Transverse colon (tissue), 4 donors: ENCODE measurements around the gene C14orf119. TPM values are rescaled to one million over a fixed set of nuclear protein-coding genes. Genes with fewer than 3 reads are reported as not detected.

Experiments
- DNase-seq: peaks from one replicate; pipeline ENCODE4 v3.0.0-alpha.2; 2019
- H3K27ac ChIP-seq, 4 donors: fragments of 200-600 bp; sonication (generic); 2 replicates each; pipeline ENCODE4 v1.5.1; 2016 to 2018; ENCODE audit warnings: inconsistent platforms in 4 of 4
- H3K27me3 ChIP-seq: fragments of 200-600 bp; sonication (generic); 2 replicates; pipeline ENCODE4 v1.5.1; 2017; ENCODE audit warnings: inconsistent platforms
- H3K36me3 ChIP-seq, 4 donors: fragments of 200-600 bp; sonication (generic); 2 replicates each; pipeline ENCODE4 v1.5.1; 2017 to 2019; ENCODE audit warnings: inconsistent platforms in 4 of 4
- H3K4me1 ChIP-seq, 4 donors: fragments of 200-600 bp; sonication (generic); 2 replicates each; pipeline ENCODE4 v1.5.1; 2017 to 2020; ENCODE audit warnings: inconsistent platforms in 4 of 4
- H3K4me3 ChIP-seq, 4 donors: fragments of 200-600 bp; sonication (generic); 1 replicate in 1 of 4; 2 replicates in 3 of 4; pipeline versions ENCODE4 v1.5.1 to v1.6.1; 2017 to 2019; ENCODE audit warnings: inconsistent platforms in 4 of 4
- H3K9me3 ChIP-seq, 2 donors: fragments of 200-600 bp; sonication (generic); 2 replicates each; pipeline ENCODE4 v1.5.1; 2017 to 2019; ENCODE audit warnings: inconsistent platforms in 2 of 2
- EP300 ChIP-seq: sonication (generic); formaldehyde crosslinking; IDR thresholded peaks from one replicate; pipeline ENCODE4 v1.6.1; 2017; ENCODE audit warnings: antibody characterized with exemption, low read depth
- POLR2A ChIP-seq: fragments of 450-650 bp; IDR thresholded peaks from one replicate; pipeline ENCODE4 v1.6.1; 2016; ENCODE audit warnings: antibody characterized with exemption, mild to moderate bottlenecking, moderate library complexity
- POLR2AphosphoS5 ChIP-seq, 3 donors: sonication (generic); formaldehyde crosslinking; IDR thresholded peaks; one replicate each; pipeline ENCODE4 v1.6.1; 2016; ENCODE audit warnings: antibody characterized with exemption in 3 of 3
- WGBS, 2 donors: methylation state at CpG; one replicate each; pipeline ENCODE4 v1.1.5; 2018; ENCODE audit warnings: low coverage in 1 of 2; 5-methylcytosine and 5-hydroxymethylcytosine counted together
- in situ Hi-C, 4 donors: fragments of 200-750 bp; cut with MboI; loops; one replicate each; pipeline versions ENCODE4 v1.15.0 to v1.15.1; 2017; ENCODE audit warnings: low sequenced_read_pairs in 3 of 4, low pct_ligation_motif_present in 1 of 4, low pct_unique_long_range_greater_than_20kb in 1 of 4
- intact Hi-C: fragments of 100-400 bp; cut with DNase I; formaldehyde crosslinking; loops from one replicate; pipeline ENCODE4 v1.15.1; 2023; ENCODE audit warnings: low total_unique reads
- total RNA-seq, 4 donors: library from RNA; depleted of rRNA; stranded (reverse); fragments of >200 nt; gene quantifications; one replicate each; pipeline ENCODE4 v1.1.0, GENCODE V29; 2016
- TF ChIP-seq, protein P1 (sequence below), 5 experiments: fragments of 200-600 bp in 3 of 5; fragments of 450-650 bp in 2 of 5; sonication (generic) in 3 of 5; IDR thresholded peaks; 1 replicate in 2 of 5; 2 replicates in 3 of 5; pipeline ENCODE4 v1.5.1; 2016 to 2017; ENCODE audit warnings: antibody characterized with exemption in 5 of 5, inconsistent platforms in 3 of 5, mild to moderate bottlenecking in 2 of 5, moderate library complexity in 1 of 5

C14orf119 gene
- total RNA-seq, 4 donors from 2014 or later = 3.6 to 33.7 (median 32.0) TPM

DNA sequence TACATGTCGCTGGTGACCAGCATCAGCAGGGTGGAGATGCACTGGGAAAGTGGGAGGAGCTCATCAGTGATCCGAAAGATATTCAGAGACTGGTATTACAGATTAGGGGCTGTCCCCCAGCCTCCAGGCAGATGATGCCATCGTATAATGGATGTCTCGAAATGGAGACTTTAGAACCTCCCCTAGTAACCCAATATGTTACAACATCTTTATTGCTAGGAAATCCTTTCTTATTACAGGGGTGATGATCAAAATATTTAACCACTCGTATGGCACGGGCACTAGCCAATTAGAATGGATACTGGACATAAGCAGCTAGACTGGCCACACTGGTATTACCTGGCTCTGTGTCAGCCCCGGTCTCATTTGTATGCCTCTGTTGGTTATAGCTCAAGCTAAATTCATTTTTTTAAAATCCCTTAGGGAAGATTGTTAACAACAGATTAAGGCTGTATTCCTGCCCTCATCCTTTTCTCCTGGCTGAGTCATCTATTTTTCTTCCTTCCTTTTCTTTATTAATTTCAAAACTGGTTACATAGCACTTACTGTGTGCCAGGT lies 34.5 kb downstream of the C14orf119 start:
- Histone ChIP-seq H3K9me3 (no peaks in the 10 kb centered on the region), H3K4me3 (no peak overlapping the region), H3K36me3 (no peaks in the 10 kb centered on the region), H3K27me3 (no peaks in the 10 kb centered on the region), H3K4me1 (no peaks in the 10 kb centered on the region), H3K27ac (no peak overlapping the region)
- intact Hi-C loops (no loop called here), in situ Hi-C loops (no loop called here)
- no peak for DNase-seq
- WGBS, 2 donors = 89 to 91% methylated on average over 3 to 7 of the region's 7 CpGs
- TF ChIP-seq POLR2A = no peak

GRCh38 chr14:23130871-23131270 lies 35.6 kb downstream of the C14orf119 start:
- no peak overlapping the region for H3K4me3 ChIP-seq
- in situ Hi-C loops = no loop called here
- H3K27me3 ChIP-seq = no peaks in the 10 kb centered on the region
- no peaks in the 10 kb centered on the region for H3K9me3 ChIP-seq
- DNase-seq = no peak
- no peak for TF ChIP-seq POLR2AphosphoS5 (IDR thresholded peaks at IDR 0.05)
- TF ChIP-seq EP300 = no peak
- no peak for TF ChIP-seq POLR2A
- no peak overlapping the region for H3K27ac ChIP-seq
- 71 to 90% methylated on average over 2 to 3 of the region's 3 CpGs for WGBS, 2 donors
- no peaks in the 10 kb centered on the region for H3K4me1 ChIP-seq
- no peaks in the 10 kb centered on the region for H3K36me3 ChIP-seq
- intact Hi-C loops = no loop called here

DNA sequence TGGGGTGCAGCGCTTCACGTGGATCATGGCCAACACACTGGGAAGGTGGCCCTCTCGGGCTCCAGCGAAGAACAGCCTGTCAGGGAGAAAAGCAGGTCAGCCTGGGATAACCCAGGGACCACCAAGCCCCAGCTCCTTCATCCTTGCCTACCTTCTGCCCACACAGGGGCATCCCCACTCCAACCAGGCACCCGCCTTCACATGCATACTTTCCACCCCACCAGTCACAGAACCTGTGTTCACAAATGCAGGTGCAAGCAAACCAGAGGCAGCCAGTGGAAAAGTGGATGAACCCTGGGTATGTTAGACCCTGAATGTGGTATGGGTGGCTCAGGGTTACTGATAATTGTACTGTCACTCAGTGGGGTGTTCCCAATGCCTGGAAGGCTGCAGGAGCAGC lies 36.2 kb downstream of the C14orf119 start:
- Histone ChIP-seq H3K27me3 (no peaks in the 10 kb centered on the region), H3K9me3 (no peaks in the 10 kb centered on the region), H3K4me3 (no peak overlapping the region), H3K27ac (no peak overlapping the region), H3K4me1 (no peaks in the 10 kb centered on the region), H3K36me3 (no peaks in the 10 kb centered on the region)
- DNase-seq = no peak
- no peak for TF ChIP-seq POLR2AphosphoS5 (IDR thresholded peaks at IDR 0.05)
- TF ChIP-seq EP300 = no peak
- TF ChIP-seq, protein P1, sequence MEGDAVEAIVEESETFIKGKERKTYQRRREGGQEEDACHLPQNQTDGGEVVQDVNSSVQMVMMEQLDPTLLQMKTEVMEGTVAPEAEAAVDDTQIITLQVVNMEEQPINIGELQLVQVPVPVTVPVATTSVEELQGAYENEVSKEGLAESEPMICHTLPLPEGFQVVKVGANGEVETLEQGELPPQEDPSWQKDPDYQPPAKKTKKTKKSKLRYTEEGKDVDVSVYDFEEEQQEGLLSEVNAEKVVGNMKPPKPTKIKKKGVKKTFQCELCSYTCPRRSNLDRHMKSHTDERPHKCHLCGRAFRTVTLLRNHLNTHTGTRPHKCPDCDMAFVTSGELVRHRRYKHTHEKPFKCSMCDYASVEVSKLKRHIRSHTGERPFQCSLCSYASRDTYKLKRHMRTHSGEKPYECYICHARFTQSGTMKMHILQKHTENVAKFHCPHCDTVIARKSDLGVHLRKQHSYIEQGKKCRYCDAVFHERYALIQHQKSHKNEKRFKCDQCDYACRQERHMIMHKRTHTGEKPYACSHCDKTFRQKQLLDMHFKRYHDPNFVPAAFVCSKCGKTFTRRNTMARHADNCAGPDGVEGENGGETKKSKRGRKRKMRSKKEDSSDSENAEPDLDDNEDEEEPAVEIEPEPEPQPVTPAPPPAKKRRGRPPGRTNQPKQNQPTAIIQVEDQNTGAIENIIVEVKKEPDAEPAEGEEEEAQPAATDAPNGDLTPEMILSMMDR (IDR thresholded peaks at IDR 0.05) = no peak
- TF ChIP-seq POLR2A = no peak
- in situ Hi-C loops = no loop called here
- intact Hi-C loops = no loop called here
- 71% methylated on average over 5 of the region's 5 CpGs; no CpG with 5 or more reads in 1 of the 2 donors for WGBS, 2 donors

DNA sequence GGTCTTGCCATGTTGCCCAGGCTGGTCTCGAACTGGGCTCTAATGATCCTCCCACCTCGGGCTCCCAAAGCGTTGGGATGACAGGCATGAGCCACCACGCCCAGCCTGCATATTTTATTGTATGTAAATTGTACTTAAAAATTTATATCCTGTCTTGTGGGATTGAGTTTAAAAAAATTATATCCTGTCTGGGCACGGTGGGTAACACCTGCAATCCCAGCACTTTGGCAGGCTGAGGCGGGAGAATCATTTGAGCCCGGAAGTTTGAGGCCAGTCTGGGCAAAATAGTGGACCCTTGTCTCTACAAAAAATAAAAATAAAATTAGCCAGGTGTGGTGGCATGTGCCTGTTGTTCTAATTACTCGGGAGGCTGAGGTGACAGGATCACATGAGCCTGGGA lies 37.7 kb downstream of the C14orf119 start:
- in situ Hi-C loops = no loop called here

DNA sequence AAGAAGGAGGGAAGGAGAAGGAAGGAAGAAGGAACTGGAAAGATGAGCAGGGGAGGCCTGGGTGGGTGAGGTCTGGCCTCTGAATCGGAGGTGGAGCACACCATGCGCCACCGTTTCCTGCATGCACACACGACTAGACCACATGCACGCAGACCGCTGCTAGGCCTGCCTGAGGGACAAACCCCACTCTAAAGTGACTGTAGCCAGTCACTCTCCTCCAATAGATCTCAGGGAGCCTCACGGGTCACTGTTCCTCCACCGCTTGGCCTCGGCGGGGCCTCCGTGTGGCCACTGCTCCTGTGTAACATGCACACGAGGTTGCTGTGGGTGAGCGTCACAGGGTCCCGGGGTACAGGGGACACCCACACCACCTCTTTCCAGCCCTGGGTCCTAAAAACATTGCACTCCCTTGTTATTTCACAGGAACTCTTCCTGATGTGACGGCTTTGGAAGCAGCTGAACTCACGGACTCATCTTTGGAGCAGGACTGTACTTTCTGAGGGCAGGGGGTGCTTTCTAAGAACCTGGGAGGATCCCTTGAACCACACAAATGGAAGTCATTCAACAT lies 41.3 kb downstream of the C14orf119 start:
- H3K4me3 ChIP-seq = no peak overlapping the region
- TF ChIP-seq, protein P1 (IDR thresholded peaks at IDR 0.05) = no peak
- TF ChIP-seq POLR2AphosphoS5 (IDR thresholded peaks at IDR 0.05) (no peak), EP300 (no peak), POLR2A (no peak)
- no peaks in the 10 kb centered on the region for H3K4me1 ChIP-seq
- intact Hi-C loops (no loop called here), in situ Hi-C loops (no loop called here)
- DNase-seq = no peak
- 91% methylated on average over 16 of the region's 16 CpGs; no CpG with 5 or more reads in 1 of the 2 donors for WGBS, 2 donors
- H3K27ac ChIP-seq = no peak overlapping the region
- no peaks in the 10 kb centered on the region for H3K27me3 ChIP-seq
- no peaks in the 10 kb centered on the region for H3K9me3 ChIP-seq
- no peaks in the 10 kb centered on the region for H3K36me3 ChIP-seq

More for the DNA sequence above, 37.7 kb downstream of the C14orf119 start:
- Histone ChIP-seq H3K36me3 (no peaks in the 10 kb centered on the region), H3K4me3 (no peak overlapping the region), H3K27ac (no peak overlapping the region), H3K4me1 (no peaks in the 10 kb centered on the region), H3K27me3 (no peaks in the 10 kb centered on the region), H3K9me3 (no peaks in the 10 kb centered on the region)
- TF ChIP-seq POLR2AphosphoS5 (IDR thresholded peaks at IDR 0.05) (no peak), EP300 (no peak), POLR2A (no peak)
- TF ChIP-seq, protein P1 (IDR thresholded peaks at IDR 0.05) = no peak
- intact Hi-C loops = no loop called here
- 78 to 80% methylated on average over 3 to 8 of the region's 8 CpGs for WGBS, 2 donors
- DNase-seq = no peak
